Osteoblast (primary cell): ENCODE results near the gene PASK. TPM values are rescaled to one million over a fixed set of nuclear protein-coding genes. Genes with fewer than 3 reads are reported as not detected.

Experiments
- DNase-seq: peaks from one replicate; pipeline ENCODE4 v3.0.0; 2011; ENCODE audit warnings: low spot score, mixed read lengths; ENCODE audit not compliant: insufficient read length; ENCODE audit errors: missing footprints
- H2AFZ ChIP-seq: 2 replicates; pipeline ENCODE4 v1.6.0; 2011; ENCODE audit warnings: mild to moderate bottlenecking, low read length
- H3K27ac ChIP-seq: 2 replicates; pipeline ENCODE4 v1.5.1; 2011; ENCODE audit warnings: mild to moderate bottlenecking, low read depth, low read length, moderate library complexity
- H3K27me3 ChIP-seq: 2 replicates; pipeline ENCODE4 v1.6.0; 2012; ENCODE audit warnings: mild to moderate bottlenecking, control low read depth, inconsistent platforms, low read length, moderate library complexity; ENCODE audit not compliant: insufficient read depth
- H3K36me3 ChIP-seq: 2 replicates; pipeline ENCODE4 v1.5.1; 2011; ENCODE audit warnings: mild to moderate bottlenecking, low read length, control low read depth, moderate library complexity; ENCODE audit not compliant: insufficient read depth
- H3K4me1 ChIP-seq: 2 replicates; pipeline ENCODE4 v1.5.1; 2011; ENCODE audit warnings: mild to moderate bottlenecking, low read length, control low read depth, moderate library complexity; ENCODE audit not compliant: insufficient read depth
- H3K4me2 ChIP-seq: 2 replicates; pipeline ENCODE4 v1.6.0; 2011; ENCODE audit warnings: mild to moderate bottlenecking, low read length; ENCODE audit not compliant: insufficient read depth
- H3K4me3 ChIP-seq: fragments of 200-600 bp; sonication (generic); 3 replicates; pipeline ENCODE4 v1.5.1; 2012; ENCODE audit warnings: mild to moderate bottlenecking, low read length, inconsistent platforms; ENCODE audit not compliant: insufficient read depth
- H3K79me2 ChIP-seq: 2 replicates; pipeline ENCODE4 v1.6.0; 2012; ENCODE audit warnings: mild to moderate bottlenecking, low read length, control low read depth, inconsistent platforms; ENCODE audit not compliant: insufficient read depth
- H3K9me3 ChIP-seq: 2 replicates; pipeline ENCODE4 v1.5.1; 2011; ENCODE audit warnings: low read depth, low read length, control low read depth
- H4K20me1 ChIP-seq: 2 replicates; pipeline ENCODE4 v1.6.0; 2012; ENCODE audit warnings: mild to moderate bottlenecking, low read length, control low read depth; ENCODE audit not compliant: insufficient read depth
- CTCF ChIP-seq: IDR thresholded peaks from 2 replicates; pipeline ENCODE4 v1.5.1; 2011; ENCODE audit warnings: mild to moderate bottlenecking, low read depth, low read length, moderate library complexity; ENCODE audit errors: extremely low read depth
- total RNA-seq: library from RNA; depleted of rRNA; stranded (reverse); fragments of >200 nt; gene quantifications from 2 replicates; pipeline ENCODE4 v1.2.3, GENCODE V29; 2012

Gene PASK
- total RNA-seq, 1 donor = 5.8 TPM

- Histone ChIP-seq H3K4me2 (no peak overlapping the region), H3K4me3 (no peak overlapping the region), H3K27ac (no peak overlapping the region), H3K9me3 (no peaks in the 10 kb centered on the region), H4K20me1 (no peaks in the 10 kb centered on the region), H3K27me3 (peaks cover under 1% of the 10 kb centered on the region), H3K36me3 (peaks cover 9% of the 10 kb centered on the region), H2AFZ (no peak overlapping the region), H3K79me2 (no peaks in the 10 kb centered on the region), H3K4me1 (no peaks in the 10 kb centered on the region)
- no peak for TF ChIP-seq CTCF
- peak; percentile 15 for DNase-seq
These were observed 33.9 kb upstream of the PASK start for GRCh38 chr2:241183221-241183620.

- H4K20me1 ChIP-seq = peaks cover 2% of the 10 kb centered on the region
These were observed 33.4 kb upstream of the PASK start for GRCh38 chr2:241182531-241183133.

GRCh38 chr2:241182126-241182525 is 32.9 kb upstream of the PASK start:
- Histone ChIP-seq H2AFZ (no peak overlapping the region), H3K36me3 (peaks cover 9% of the 10 kb centered on the region), H3K79me2 (no peaks in the 10 kb centered on the region), H3K4me3 (no peak overlapping the region), H3K27me3 (no peaks in the 10 kb centered on the region), H3K4me1 (no peaks in the 10 kb centered on the region), H3K4me2 (no peak overlapping the region), H3K27ac (no peak overlapping the region), H4K20me1 (peaks cover 3% of the 10 kb centered on the region), H3K9me3 (no peaks in the 10 kb centered on the region)
- DNase-seq = peak; percentile 69
- no peak for TF ChIP-seq CTCF

More at GRCh38 chr2:241182531-241183133, 33.4 kb upstream of the PASK start:
- Histone ChIP-seq H3K27me3 (no peaks in the 10 kb centered on the region), H3K9me3 (no peaks in the 10 kb centered on the region), H3K36me3 (peaks cover 9% of the 10 kb centered on the region), H3K4me3 (no peak overlapping the region), H3K79me2 (no peaks in the 10 kb centered on the region), H3K4me2 (no peak overlapping the region), H3K4me1 (no peaks in the 10 kb centered on the region), H3K27ac (no peak overlapping the region), H2AFZ (no peak overlapping the region)
- DNase-seq = no peak
- no peak for TF ChIP-seq CTCF

GRCh38 chr2:241180495-241180894 is 31.2 kb upstream of the PASK start:
- no peak for TF ChIP-seq CTCF
- Histone ChIP-seq H3K27ac (no peak overlapping the region), H3K4me1 (no peaks in the 10 kb centered on the region), H4K20me1 (peaks cover 3% of the 10 kb centered on the region), H3K4me2 (no peak overlapping the region), H3K27me3 (no peaks in the 10 kb centered on the region), H3K9me3 (no peaks in the 10 kb centered on the region), H3K79me2 (no peaks in the 10 kb centered on the region), H3K36me3 (peaks cover 9% of the 10 kb centered on the region), H2AFZ (no peak overlapping the region), H3K4me3 (no peak overlapping the region)
- DNase-seq = no peak
